Measurements from ENCODE around the gene CA11.

Gene CA11

GRCh38 chr19:48588670-48589401 is 57.2 kb downstream of the CA11 start:
- TF ChIP-seq, protein P1, sequence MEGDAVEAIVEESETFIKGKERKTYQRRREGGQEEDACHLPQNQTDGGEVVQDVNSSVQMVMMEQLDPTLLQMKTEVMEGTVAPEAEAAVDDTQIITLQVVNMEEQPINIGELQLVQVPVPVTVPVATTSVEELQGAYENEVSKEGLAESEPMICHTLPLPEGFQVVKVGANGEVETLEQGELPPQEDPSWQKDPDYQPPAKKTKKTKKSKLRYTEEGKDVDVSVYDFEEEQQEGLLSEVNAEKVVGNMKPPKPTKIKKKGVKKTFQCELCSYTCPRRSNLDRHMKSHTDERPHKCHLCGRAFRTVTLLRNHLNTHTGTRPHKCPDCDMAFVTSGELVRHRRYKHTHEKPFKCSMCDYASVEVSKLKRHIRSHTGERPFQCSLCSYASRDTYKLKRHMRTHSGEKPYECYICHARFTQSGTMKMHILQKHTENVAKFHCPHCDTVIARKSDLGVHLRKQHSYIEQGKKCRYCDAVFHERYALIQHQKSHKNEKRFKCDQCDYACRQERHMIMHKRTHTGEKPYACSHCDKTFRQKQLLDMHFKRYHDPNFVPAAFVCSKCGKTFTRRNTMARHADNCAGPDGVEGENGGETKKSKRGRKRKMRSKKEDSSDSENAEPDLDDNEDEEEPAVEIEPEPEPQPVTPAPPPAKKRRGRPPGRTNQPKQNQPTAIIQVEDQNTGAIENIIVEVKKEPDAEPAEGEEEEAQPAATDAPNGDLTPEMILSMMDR (IDR thresholded peaks at IDR 0.05; ENCODE audit: control extremely low read depth, extremely low read depth, low read depth, missing control alignments), result peak; percentile 98
- peak; percentile 91 for DNase-seq (ENCODE audit: extremely low spot score)
- CTCF ChIA-PET, result interaction anchor here (0.6 to 8.7 kb wide), 29 partner anchors 9 to 322 kb away, joined by 3 to 133 read pairs (median 4); partner anchors contain the start of genes FAM83E, KDELR1, SPACA4 and SULT2B1
- POLR2A ChIA-PET, result interaction anchor here (1.0 kb wide), 1 partner anchor 30 kb away, joined by 4 read pairs; the partner anchor contains the start of genes RPL18 and SPHK2

All from GM10248 (cell line).